GM12872 (cell line): ENCODE data around the gene WSCD2.

Source experiments
- CTCF ChIP-seq: IDR thresholded peaks from 3 replicates; pipeline ENCODE4 v1.5.1; 2011; ENCODE audit warnings: low read depth, mild to moderate bottlenecking, low read length, moderate library complexity; ENCODE audit not compliant: insufficient read depth

WSCD2 gene

GRCh38 chr12:108176292-108176691 lies 47.2 kb downstream of the WSCD2 start:
- no peak for TF ChIP-seq CTCF

GRCh38 chr12:108177131-108177530 lies 48.0 kb downstream of the WSCD2 start:
- no peak for TF ChIP-seq CTCF

GRCh38 chr12:108179305-108179704 lies 50.2 kb downstream of the WSCD2 start:
- no peak for TF ChIP-seq CTCF

GRCh38 chr12:108180255-108181094 lies 51.4 kb downstream of the WSCD2 start:
- TF ChIP-seq CTCF, result no peak

- no peak for TF ChIP-seq CTCF
Measured at GRCh38 chr12:108181095-108181454, 52.0 kb downstream of the WSCD2 start.

- TF ChIP-seq CTCF, result no peak
Measured at GRCh38 chr12:108182096-108182495, 53.0 kb downstream of the WSCD2 start.

- no peak for TF ChIP-seq CTCF
Measured at GRCh38 chr12:108185002-108185401, 55.9 kb downstream of the WSCD2 start.
